NCI-H748 (cell line): ENCODE results near the gene GNPTG.

ENCODE experiments used
- DNase-seq: peaks from one replicate; lab custom pipeline; 2025; ENCODE audit not compliant: unreplicated experiment; lab: John Stamatoyannopoulos, UW

The GNPTG gene

GRCh38 chr16:1346422-1347285, 5.1 kb upstream of the GNPTG start:
- DNase-seq = no peak

GRCh38 chr16:1347286-1347855, 4.4 kb upstream of the GNPTG start:
- DNase-seq = no peak

GRCh38 chr16:1347962-1348361, 3.8 kb upstream of the GNPTG start:
- no peak for DNase-seq

- DNase-seq = no peak
Observed at GRCh38 chr16:1348441-1348840, 3.3 kb upstream of the GNPTG start.

GRCh38 chr16:1348926-1349325, 2.8 kb upstream of the GNPTG start:
- no peak for DNase-seq

- DNase-seq = no peak
Observed at GRCh38 chr16:1349351-1349750, 2.4 kb upstream of the GNPTG start.

GRCh38 chr16:1349951-1350350, 1.8 kb upstream of the GNPTG start:
- DNase-seq = no peak

- DNase-seq = no peak
Observed at GRCh38 chr16:1350691-1351090, 1.0 kb upstream of the GNPTG start.

GRCh38 chr16:1351215-1351581, 533 bp upstream of the GNPTG start:
- no peak for DNase-seq

GRCh38 chr16:1354815-1355540, 3.2 kb downstream of the GNPTG start:
- DNase-seq = no peak

- DNase-seq = no peak
Observed at GRCh38 chr16:1355591-1355990, 3.9 kb downstream of the GNPTG start.

GRCh38 chr16:1356061-1356900, 4.5 kb downstream of the GNPTG start:
- DNase-seq = no peak

- no peak for DNase-seq
Observed at GRCh38 chr16:1357906-1358566, 6.3 kb downstream of the GNPTG start.

GRCh38 chr16:1361685-1362360, 10.1 kb downstream of the GNPTG start:
- no peak for DNase-seq

- no peak for DNase-seq
Observed at GRCh38 chr16:1362807-1363206, 11.1 kb downstream of the GNPTG start.

GRCh38 chr16:1363501-1364041, 11.8 kb downstream of the GNPTG start:
- peak; percentile 36 for DNase-seq

GRCh38 chr16:1364510-1364909, 12.8 kb downstream of the GNPTG start:
- DNase-seq = no peak

- no peak for DNase-seq
Observed at GRCh38 chr16:1366060-1366711, 14.5 kb downstream of the GNPTG start.

- DNase-seq = peak; percentile 14
Observed at GRCh38 chr16:1366712-1367299, 15.1 kb downstream of the GNPTG start.
